Measurements from ENCODE around the gene HTT.

DNA sequence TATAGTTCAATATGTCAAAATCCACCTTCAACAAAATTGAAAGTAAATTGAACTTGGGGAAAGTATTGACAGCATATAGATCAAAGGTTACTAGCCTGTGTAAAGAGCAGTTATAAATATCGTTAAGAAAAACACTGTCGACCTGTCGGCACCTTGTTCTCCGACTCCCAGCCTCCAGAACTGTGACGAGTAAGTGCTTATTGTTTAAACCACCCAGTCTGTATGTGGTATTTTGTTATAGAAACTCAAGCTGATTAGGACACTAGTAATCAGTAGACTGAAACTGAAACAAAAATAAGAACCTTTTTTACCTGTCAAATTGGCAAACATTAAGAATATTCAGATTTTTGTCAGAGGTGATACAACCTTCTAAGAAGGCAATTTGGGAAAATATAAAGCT, 17.0 kb downstream of the HTT start:
- TF ChIP-seq POLR2AphosphoS5 (IDR thresholded peaks at IDR 0.05; ENCODE audit: borderline replicate concordance, low read depth, low read length) (no peak), EZH2 (IDR thresholded peaks at IDR 0.05) (no peak), FOXP2 (optimal IDR thresholded peaks at IDR 0.05; ENCODE audit: control extremely low read depth, extremely low read length, insufficient read depth) (no peak)
